HepG2 (cell line): ENCODE data around the gene RHOBTB1. TPM values are rescaled to one million over a fixed set of nuclear protein-coding genes. Genes with fewer than 3 reads are reported as not detected.
"Not testable (repeated sequence)": the region's sequence is repeated elsewhere in the genome, so short reads cannot be mapped to it uniquely, and the experiment has no call there.

Source experiments
- ATAC-seq: fragments of 200-7000 bp; cut with Tn5 transposase; 3 replicates; pipeline ENCODE4 v1.9.1; 2020; ENCODE audit warnings: mild to moderate bottlenecking, moderate library complexity
- BruUV-seq: library from RNA; stranded (reverse); fragments of 400-500 nt; replicated peaks from 2 replicates; lab custom pipeline; 2021; lab: Mats Ljungman, UMichigan
- CTCF ChIA-PET: fragments of 300-600 bp; formaldehyde crosslinking; extraction: SDS; loops from one replicate; lab custom pipeline; 2021; ENCODE audit warnings: low total read pairs, inconsistent platforms, low intra/inter-chr PET ratio; lab: Yijun Ruan, JAX
- POLR2A ChIA-PET: fragments of 350-600 bp; sonication (Branson Sonifier 250); formaldehyde crosslinking; loops from one replicate; lab custom pipeline; 2020; ENCODE audit warnings: antibody characterized with exemption, inconsistent platforms; lab: Yijun Ruan, JAX
- DNase-seq: peaks from one replicate; pipeline ENCODE4 v3.0.0-alpha.2; 2015; ENCODE audit warnings: low spot score
- FAIRE-seq: peaks from 3 replicates; lab custom pipeline; 2011; peaks lifted over from hg19 to GRCh38; lab: Jason Lieb, UNC
- H2AFZ ChIP-seq: one replicate; pipeline ENCODE4 v1.6.1; 2011; ENCODE audit warnings: low read length, inconsistent platforms
- H3K27ac ChIP-seq: fragments of 300-600 bp; 3 replicates; pipeline ENCODE4 v1.8.0; 2011; ENCODE audit warnings: mixed run types, mild to moderate bottlenecking, mixed read lengths, low read length, inconsistent platforms; ENCODE audit not compliant: insufficient read depth; ENCODE audit errors: extremely low read length
- H3K27me3 ChIP-seq, 2 experiments: fragments of 200-600 bp in 1 of 2; 2 replicates in 1 of 2; 3 replicates in 1 of 2; pipeline versions ENCODE4 v1.6.0 to v1.8.0; 2011; ENCODE audit warnings: low read length in 2 of 2, mild to moderate bottlenecking in 2 of 2, moderate library complexity in 2 of 2, inconsistent platforms in 1 of 2; ENCODE audit not compliant: insufficient read depth in 2 of 2, control insufficient read depth in 1 of 2
- H3K36me3 ChIP-seq, 2 experiments: fragments of 200-600 bp in 1 of 2; replicated peaks in 1 of 2; 2 replicates in 1 of 2; 3 replicates in 1 of 2; pipeline versions ENCODE4 v1.5.1 to v1.8.0; 2011; ENCODE audit warnings: low read length in 2 of 2, inconsistent platforms in 1 of 2; ENCODE audit not compliant: insufficient read depth in 2 of 2, control insufficient read depth in 1 of 2
- H3K4me1 ChIP-seq: 2 replicates; pipeline ENCODE4 v1.5.1; 2012; ENCODE audit warnings: low read length, inconsistent platforms; ENCODE audit not compliant: insufficient read depth
- H3K4me2 ChIP-seq: 2 replicates; pipeline ENCODE4 v1.6.0; 2011; ENCODE audit warnings: low read depth, low read length, inconsistent platforms
- H3K4me3 ChIP-seq, 3 experiments: fragments of 200-600 bp in 1 of 3; sonication (generic), shearing (Covaris generic) in 1 of 3; replicated peaks in 1 of 3; 2 replicates each; pipeline ENCODE4 v1.5.1; 2011 to 2016; ENCODE audit warnings: low read length in 3 of 3, inconsistent platforms in 2 of 3, low read depth in 2 of 3, mild to moderate bottlenecking in 2 of 3, control low read depth in 1 of 3, mixed read lengths in 1 of 3; ENCODE audit not compliant: insufficient read depth in 1 of 3
- H3K79me2 ChIP-seq: one replicate; pipeline ENCODE4 v1.6.1; 2011; ENCODE audit warnings: low read length, inconsistent platforms; ENCODE audit not compliant: insufficient read depth
- H3K9ac ChIP-seq: 2 replicates; pipeline ENCODE4 v1.6.0; 2011; ENCODE audit warnings: mild to moderate bottlenecking, low read depth, low read length, inconsistent platforms; ENCODE audit not compliant: insufficient read depth
- H3K9me3 ChIP-seq: 2 replicates; pipeline ENCODE4 v1.5.1; 2012; ENCODE audit warnings: mild to moderate bottlenecking, low read length
- H4K20me1 ChIP-seq: 2 replicates; pipeline ENCODE4 v1.6.0; 2011; ENCODE audit warnings: inconsistent platforms, mild to moderate bottlenecking, low read length, moderate library complexity; ENCODE audit not compliant: insufficient read depth
- HNF4A ChIP-seq: sonication (generic); formaldehyde crosslinking; IDR thresholded peaks from 2 replicates; pipeline ENCODE4 v1.4.0; 2020; ENCODE audit warnings: missing genetic modification reagents
- XBP1 ChIP-seq: sonication (generic); formaldehyde crosslinking; IDR thresholded peaks from 2 replicates; pipeline ENCODE4 v1.5.0; 2020; ENCODE audit warnings: missing genetic modification reagents
- ZNF614 ChIP-seq: IDR thresholded peaks from 2 replicates; pipeline ENCODE4 v1.6.1; 2018; ENCODE audit warnings: missing biosample characterization, missing genetic modification reagents, inconsistent platforms, borderline replicate concordance
- WGBS: methylation state at CpG from one replicate; pipeline ENCODE4 v1.1.6; 2017; ENCODE audit warnings: low lambda C conversion rate; 5-methylcytosine and 5-hydroxymethylcytosine counted together
- in situ Hi-C: cut with HindIII; loops from 2 replicates; pipeline ENCODE4 v1.10.0; 2017; ENCODE audit warnings: low pct_unique_long_range_greater_than_20kb; ENCODE audit not compliant: extremely low pct_ligation_motif_present
- intact Hi-C: fragments of 100-400 bp; cut with micrococcal nuclease; formaldehyde crosslinking; loops from one replicate; pipeline ENCODE4 v1.10.0; 2022; ENCODE audit not compliant: unreplicated experiment
- polyA plus RNA-seq, 8 experiments: library from polyadenylated mRNA; depleted of rRNA in 3 of 8; stranded (reverse) in 7 of 8; unstranded in 1 of 8; fragments of >200 nt; fragmentation: Illumina TruSeq in 4 of 8; extraction: Trizol in 4 of 8; gene quantifications; 2 replicates each; pipeline versions ENCODE4 v1.2.1 to v1.2.3, GENCODE V29; 2011 to 2016; ENCODE audit warnings: low read depth in 4 of 8, missing spikeins in 1 of 8, mixed read lengths in 1 of 8; ENCODE audit not compliant: insufficient read depth in 1 of 8
- total RNA-seq, 5 experiments: library from RNA; depleted of rRNA; stranded (reverse); fragments of >200 nt; fragmentation: Illumina TruSeq; extraction: Trizol; gene quantifications; 2 replicates each; pipeline ENCODE4 v1.2.3, GENCODE V29; 2016; ENCODE audit warnings: low read depth in 1 of 5
- TF ChIP-seq, protein P1 (sequence below): IDR thresholded peaks from 2 replicates; pipeline ENCODE4 v1.6.1; 2016; ENCODE audit warnings: missing compliant biosample characterization, missing genetic modification reagents, borderline replicate concordance

RHOBTB1 gene
- total and polyA plus RNA-seq, 2 of the 13 experiments (the other 11 are each of a cell fraction or from before 2014, with no cell fraction given), result 18.8 to 59.5 TPM

DNA sequence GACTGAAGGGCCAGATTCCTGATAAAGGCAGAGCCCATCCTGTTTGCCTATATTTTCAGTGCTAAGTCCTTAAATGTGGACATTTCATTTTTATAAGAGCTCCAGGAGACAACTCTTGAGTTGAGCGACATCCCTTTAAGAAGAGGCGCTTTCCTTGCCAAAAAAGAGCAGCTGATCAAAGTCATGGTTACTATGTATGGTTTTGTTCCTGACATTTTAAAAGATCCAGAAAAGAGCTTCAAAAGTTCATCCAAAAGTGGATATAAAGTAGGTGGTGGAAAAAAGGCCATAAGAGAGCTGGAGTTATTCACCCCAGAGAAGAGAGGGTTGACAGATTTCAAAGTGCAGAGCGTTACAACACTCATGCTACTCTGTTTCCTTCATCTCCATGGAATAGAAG is 36.7 kb downstream of the RHOBTB1 start (continued):
- TF ChIP-seq, protein P1, sequence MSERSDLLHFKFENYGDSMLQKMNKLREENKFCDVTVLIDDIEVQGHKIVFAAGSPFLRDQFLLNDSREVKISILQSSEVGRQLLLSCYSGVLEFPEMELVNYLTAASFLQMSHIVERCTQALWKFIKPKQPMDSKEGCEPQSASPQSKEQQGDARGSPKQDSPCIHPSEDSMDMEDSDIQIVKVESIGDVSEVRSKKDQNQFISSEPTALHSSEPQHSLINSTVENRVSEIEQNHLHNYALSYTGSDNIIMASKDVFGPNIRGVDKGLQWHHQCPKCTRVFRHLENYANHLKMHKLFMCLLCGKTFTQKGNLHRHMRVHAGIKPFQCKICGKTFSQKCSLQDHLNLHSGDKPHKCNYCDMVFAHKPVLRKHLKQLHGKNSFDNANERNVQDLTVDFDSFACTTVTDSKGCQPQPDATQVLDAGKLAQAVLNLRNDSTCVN (CRISPR knock-in tag), result no peak
- TF ChIP-seq ZNF614 (CRISPR knock-in tag), result no peak

DNA sequence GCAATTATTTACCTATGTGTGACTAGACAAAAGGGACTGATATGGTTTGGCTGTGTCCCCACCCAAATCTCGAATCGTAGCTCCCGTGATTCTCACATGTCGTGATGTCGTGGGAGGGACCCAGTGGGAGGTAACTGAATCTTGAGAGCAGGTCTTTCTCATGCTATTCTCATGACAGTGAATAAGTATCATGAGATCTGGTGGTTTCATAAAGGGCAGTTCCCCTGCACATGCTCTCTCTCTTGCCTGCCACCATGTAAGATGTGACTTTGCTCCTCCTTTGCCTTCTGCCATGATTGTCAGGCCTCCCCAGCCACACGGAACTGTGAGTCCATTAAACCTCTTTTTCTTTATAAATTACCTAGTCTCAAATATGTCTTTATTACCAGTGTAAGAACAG is 37.2 kb downstream of the RHOBTB1 start:
- CTCF ChIA-PET, H3K79me2 ChIP-seq, POLR2A ChIA-PET, in situ Hi-C loops, DNase-seq, H3K4me3 ChIP-seq, H3K27me3 ChIP-seq, H3K4me2 ChIP-seq, ATAC-seq, H4K20me1 ChIP-seq, H2AFZ ChIP-seq, H3K9me3 ChIP-seq, H3K27ac ChIP-seq, H3K9ac ChIP-seq, FAIRE-seq, BruUV-seq: not testable (repeated sequence)
- Histone ChIP-seq H3K4me1 (peaks cover 30% of the 10 kb centered on the region), H3K36me3 (peaks cover 11 to 46% of the 10 kb centered on the region in 2 experiments)
- 98% methylated on average over 6 of the region's 6 CpGs for WGBS
- intact Hi-C loops, result loop anchor here (5.0 kb wide), 1 partner anchor 35 kb away; the partner anchor contains the start of gene RHOBTB1

DNA sequence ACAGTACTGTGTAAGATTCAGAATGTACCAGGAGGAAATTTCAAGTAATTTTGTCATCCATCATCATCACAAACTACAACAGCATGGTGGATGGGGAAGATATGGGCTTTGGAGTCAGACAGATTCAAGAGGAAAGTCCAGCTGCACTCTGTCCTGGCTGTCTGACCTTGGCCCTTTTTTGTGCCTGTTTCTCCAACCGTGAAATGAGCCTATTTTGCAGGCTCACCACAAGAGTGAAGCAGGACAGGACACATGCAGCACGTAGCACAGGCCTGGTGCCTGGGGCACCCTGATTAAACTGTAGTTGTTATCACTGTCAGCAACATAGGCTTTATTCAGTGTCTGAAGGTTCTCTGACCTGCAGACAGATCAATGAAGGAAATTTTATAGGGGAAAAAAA is 37.6 kb downstream of the RHOBTB1 start:
- POLR2A ChIA-PET, result no interaction called here

More for the DNA sequence above, 37.6 kb downstream of the RHOBTB1 start:
- peaks cover 13 to 43% of the 10 kb centered on the region in 2 experiments for H3K36me3 ChIP-seq
- H3K4me2 ChIP-seq, result no peak overlapping the region
- H2AFZ ChIP-seq, result no peak overlapping the region
- no peaks in the 10 kb centered on the region for H3K27me3 ChIP-seq
- ATAC-seq, result no peak
- intact Hi-C loops (loop anchor here (5.0 kb wide), 1 partner anchor 36 kb away; the partner anchor contains the start of gene RHOBTB1), in situ Hi-C loops (no loop called here)
- no peak overlapping the region for H3K9ac ChIP-seq
- H3K79me2 ChIP-seq, result no peaks in the 10 kb centered on the region
- peaks cover 34% of the 10 kb centered on the region for H3K4me1 ChIP-seq
- no peak for FAIRE-seq
- DNase-seq, result no peak
- no peak overlapping the region for H3K4me3 ChIP-seq
- 94% methylated on average over 2 of the region's 2 CpGs for WGBS
- no TSS peak for BruUV-seq
- CTCF ChIA-PET, result no interaction called here
- H4K20me1 ChIP-seq, result no peaks in the 10 kb centered on the region
- H3K9me3 ChIP-seq, result no peaks in the 10 kb centered on the region
- no peak overlapping the region for H3K27ac ChIP-seq
- TF ChIP-seq HNF4A (CRISPR knock-in tag) (0 out of 2 replicates have a peak, but pooled peaks have one; percentile 15), XBP1 (no peak)
- TF ChIP-seq, all 625 proteins: peak for 1
